Upper lobe of left lung (tissue), 4 donors: Measurements from ENCODE around the gene DMTF1.

Experiments
- POLR2AphosphoS5 ChIP-seq, 2 donors: sonication (generic); formaldehyde crosslinking; IDR thresholded peaks; one replicate each; pipeline ENCODE4 v1.5.1; 2017; ENCODE audit warnings: antibody characterized with exemption in 2 of 2
- TF ChIP-seq, protein P1 (sequence below), 6 experiments: fragments of 450-650 bp in 4 of 6; fragments of 200-600 bp in 2 of 6; sonication (generic) in 2 of 6; IDR thresholded peaks; one replicate each; pipeline ENCODE4 v1.5.1; 2016 to 2019; ENCODE audit warnings: antibody characterized with exemption in 6 of 6

DNA sequence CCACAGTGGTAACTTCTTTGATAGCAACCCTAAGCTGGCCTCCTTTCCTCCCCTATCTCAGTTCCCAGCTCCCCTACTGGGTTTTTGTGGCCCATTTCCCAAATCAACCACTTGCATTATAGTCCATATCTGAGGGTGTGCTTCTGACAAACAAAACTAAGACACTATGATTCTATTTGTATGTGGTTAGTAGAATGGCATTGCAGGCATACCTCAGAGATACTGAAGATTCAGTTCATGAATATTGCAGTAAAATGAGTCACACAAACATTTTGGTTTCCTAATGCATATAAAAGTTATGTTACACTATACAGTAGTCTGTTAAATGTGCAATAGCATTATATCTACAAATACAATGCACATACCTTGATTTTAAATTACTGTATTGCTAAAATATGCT lies 82.7 kb downstream of the DMTF1 start:
- TF ChIP-seq, protein P1, sequence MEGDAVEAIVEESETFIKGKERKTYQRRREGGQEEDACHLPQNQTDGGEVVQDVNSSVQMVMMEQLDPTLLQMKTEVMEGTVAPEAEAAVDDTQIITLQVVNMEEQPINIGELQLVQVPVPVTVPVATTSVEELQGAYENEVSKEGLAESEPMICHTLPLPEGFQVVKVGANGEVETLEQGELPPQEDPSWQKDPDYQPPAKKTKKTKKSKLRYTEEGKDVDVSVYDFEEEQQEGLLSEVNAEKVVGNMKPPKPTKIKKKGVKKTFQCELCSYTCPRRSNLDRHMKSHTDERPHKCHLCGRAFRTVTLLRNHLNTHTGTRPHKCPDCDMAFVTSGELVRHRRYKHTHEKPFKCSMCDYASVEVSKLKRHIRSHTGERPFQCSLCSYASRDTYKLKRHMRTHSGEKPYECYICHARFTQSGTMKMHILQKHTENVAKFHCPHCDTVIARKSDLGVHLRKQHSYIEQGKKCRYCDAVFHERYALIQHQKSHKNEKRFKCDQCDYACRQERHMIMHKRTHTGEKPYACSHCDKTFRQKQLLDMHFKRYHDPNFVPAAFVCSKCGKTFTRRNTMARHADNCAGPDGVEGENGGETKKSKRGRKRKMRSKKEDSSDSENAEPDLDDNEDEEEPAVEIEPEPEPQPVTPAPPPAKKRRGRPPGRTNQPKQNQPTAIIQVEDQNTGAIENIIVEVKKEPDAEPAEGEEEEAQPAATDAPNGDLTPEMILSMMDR (IDR thresholded peaks at IDR 0.05), result no peak
- TF ChIP-seq POLR2AphosphoS5 (IDR thresholded peaks at IDR 0.05), result no peak
